Calu3 (cell line): Measurements from ENCODE around the gene RIN1. TPM values are rescaled to one million over a fixed set of nuclear protein-coding genes. Genes with fewer than 3 reads are reported as not detected.

ENCODE experiments used
- BruUV-seq: library from RNA; stranded (reverse); fragments of 400-500 nt; replicated peaks from 2 replicates; lab custom pipeline; 2021; lab: Mats Ljungman, UMichigan
- CTCF ChIA-PET: fragments of 300-600 bp; sonication (Branson Sonifier 250); formaldehyde crosslinking; loops from one replicate; lab custom pipeline; 2022; ENCODE audit warnings: antibody characterized with exemption; lab: Charles Lee
- DNase-seq: peaks from one replicate; pipeline ENCODE4 v3.0.0; 2022
- H3K27ac Mint-ChIP-seq: one replicate; pipeline ENCODE4 v1.8.0; 2022; ENCODE audit warnings: mixed read lengths; ENCODE audit not compliant: unreplicated experiment
- H3K27me3 Mint-ChIP-seq: one replicate; pipeline ENCODE4 v1.8.0; 2022; ENCODE audit warnings: mixed read lengths; ENCODE audit not compliant: unreplicated experiment
- H3K36me3 Mint-ChIP-seq: one replicate; pipeline ENCODE4 v1.8.0; 2022; ENCODE audit warnings: mild to moderate bottlenecking, moderate library complexity, mixed read lengths; ENCODE audit not compliant: insufficient read depth, unreplicated experiment
- H3K4me1 Mint-ChIP-seq: one replicate; pipeline ENCODE4 v1.8.0; 2022; ENCODE audit warnings: mild to moderate bottlenecking, low read depth, mixed read lengths; ENCODE audit not compliant: unreplicated experiment
- H3K4me3 Mint-ChIP-seq: one replicate; pipeline ENCODE4 v1.8.0; 2022; ENCODE audit warnings: mild to moderate bottlenecking, low read depth, moderate library complexity, mixed read lengths; ENCODE audit not compliant: unreplicated experiment
- H3K9me3 Mint-ChIP-seq: one replicate; pipeline ENCODE4 v1.8.0; 2022; ENCODE audit warnings: low read depth, mixed read lengths; ENCODE audit not compliant: unreplicated experiment
- CTCF ChIP-seq: fragments of 200-600 bp; IDR thresholded peaks from one replicate; pipeline ENCODE4 v1.8.0; 2022; ENCODE audit warnings: antibody characterized with exemption; ENCODE audit not compliant: unreplicated experiment
- intact Hi-C: fragments of 100-400 bp; cut with micrococcal nuclease; formaldehyde crosslinking; loops from one replicate; pipeline ENCODE4 v1.10.0; 2022; ENCODE audit not compliant: unreplicated experiment
- total RNA-seq: library from RNA; stranded (reverse); gene quantifications from 2 replicates; pipeline ENCODE4 v1.2.3, GENCODE V29; 2022

RIN1 gene
- total RNA-seq, 1 experiment from 2014 or later: 17.6 TPM

- no peak overlapping the region for H3K27ac Mint-ChIP-seq
- H3K4me3 Mint-ChIP-seq: no peak overlapping the region
- no peak for TF ChIP-seq CTCF
- H3K27me3 Mint-ChIP-seq: peaks cover 24% of the 10 kb centered on the region
- peaks cover 9% of the 10 kb centered on the region for H3K36me3 Mint-ChIP-seq
- intact Hi-C loops: no loop called here
- CTCF ChIA-PET: interaction anchor here (0.5 to 0.8 kb wide), 2 partner anchors 14 to 23 kb away, joined by 3 read pairs; no protein-coding TSS in a partner anchor
- H3K9me3 Mint-ChIP-seq: no peaks in the 10 kb centered on the region
- BruUV-seq: no TSS peak
- peaks cover 18% of the 10 kb centered on the region for H3K4me1 Mint-ChIP-seq
- no peak for DNase-seq
Observed at GRCh38 chr11:66326261-66327111, 9.7 kb downstream of the RIN1 start.

- H3K36me3 Mint-ChIP-seq: peaks cover 7% of the 10 kb centered on the region
- H3K9me3 Mint-ChIP-seq: no peaks in the 10 kb centered on the region
- no peak overlapping the region for H3K27ac Mint-ChIP-seq
- peaks cover 24% of the 10 kb centered on the region for H3K27me3 Mint-ChIP-seq
- no peak for TF ChIP-seq CTCF
- CTCF ChIA-PET: interaction anchor here (1.5 kb wide), 1 partner anchor 13 kb away, joined by 4 read pairs; no protein-coding TSS in a partner anchor
- DNase-seq: no peak
- peaks cover 18% of the 10 kb centered on the region for H3K4me1 Mint-ChIP-seq
- intact Hi-C loops: no loop called here
- no peak overlapping the region for H3K4me3 Mint-ChIP-seq
- no TSS peak for BruUV-seq
Observed at GRCh38 chr11:66325263-66325671, 11.0 kb downstream of the RIN1 start.

- H3K27ac Mint-ChIP-seq: no peak overlapping the region
- peaks cover 4% of the 10 kb centered on the region for H3K36me3 Mint-ChIP-seq
- no peak for DNase-seq
- H3K4me1 Mint-ChIP-seq: peaks cover 18% of the 10 kb centered on the region
- TF ChIP-seq CTCF: no peak
- H3K27me3 Mint-ChIP-seq: peaks cover 27% of the 10 kb centered on the region
- no peak overlapping the region for H3K4me3 Mint-ChIP-seq
- CTCF ChIA-PET: interaction anchor here (1.5 kb wide), 1 partner anchor 12 kb away, joined by 4 read pairs; no protein-coding TSS in a partner anchor
- BruUV-seq: no TSS peak
- H3K9me3 Mint-ChIP-seq: no peaks in the 10 kb centered on the region
- intact Hi-C loops: no loop called here
Observed at GRCh38 chr11:66324664-66325063, 11.6 kb downstream of the RIN1 start.

GRCh38 chr11:66323684-66324083, 12.6 kb downstream of the RIN1 start:
- Mint-ChIP-seq H3K36me3 (peaks cover 4% of the 10 kb centered on the region), H3K9me3 (peaks cover 6% of the 10 kb centered on the region), H3K27ac (no peak overlapping the region), H3K4me3 (no peak overlapping the region), H3K4me1 (peaks cover 17% of the 10 kb centered on the region), H3K27me3 (peaks cover 37% of the 10 kb centered on the region)
- intact Hi-C loops: no loop called here
- BruUV-seq: no TSS peak
- no peak for TF ChIP-seq CTCF
- CTCF ChIA-PET: no interaction called here
- DNase-seq: no peak
